HS-27A (cell line): ENCODE measurements around the gene KPNA1.
"Not testable (repeated sequence)": the region's sequence is repeated elsewhere in the genome, so short reads cannot be mapped to it uniquely, and the experiment has no call there.

Experiments used
- DNase-seq: peaks from one replicate; pipeline ENCODE4 v3.0.0-alpha.2; 2012; ENCODE audit warnings: low read depth, missing footprints

Gene KPNA1

GRCh38 chr3:122519693-122520092, 5.0 kb upstream of the KPNA1 start:
- DNase-seq, result no peak

GRCh38 chr3:122516846-122517360, 2.2 kb upstream of the KPNA1 start:
- no peak for DNase-seq

- DNase-seq, result no peak
Measured at GRCh38 chr3:122515870-122516269, 1.1 kb upstream of the KPNA1 start.

GRCh38 chr3:122515020-122515468, 305 bp upstream of the KPNA1 start:
- DNase-seq, result no peak

- DNase-seq, result no peak
Measured at GRCh38 chr3:122513386-122514122, 1.2 kb downstream of the KPNA1 start.

GRCh38 chr3:122512284-122512683, 2.5 kb downstream of the KPNA1 start:
- no peak for DNase-seq

GRCh38 chr3:122510878-122511535, 3.7 kb downstream of the KPNA1 start:
- DNase-seq, result no peak

GRCh38 chr3:122508944-122509343, 5.8 kb downstream of the KPNA1 start:
- not testable (repeated sequence) for DNase-seq

- no peak for DNase-seq
Measured at GRCh38 chr3:122508135-122508914, 6.4 kb downstream of the KPNA1 start.

GRCh38 chr3:122506450-122506849, 8.3 kb downstream of the KPNA1 start:
- DNase-seq, result no peak

- DNase-seq, result no peak
Measured at GRCh38 chr3:122505676-122506075, 9.1 kb downstream of the KPNA1 start.

GRCh38 chr3:122502941-122503340, 11.8 kb downstream of the KPNA1 start:
- DNase-seq, result no peak

GRCh38 chr3:122502139-122502538, 12.6 kb downstream of the KPNA1 start:
- DNase-seq, result no peak

GRCh38 chr3:122500964-122501363, 13.8 kb downstream of the KPNA1 start:
- not testable (repeated sequence) for DNase-seq

GRCh38 chr3:122498152-122498551, 16.6 kb downstream of the KPNA1 start:
- DNase-seq, result no peak

GRCh38 chr3:122497425-122497824, 17.3 kb downstream of the KPNA1 start:
- DNase-seq, result no peak

- DNase-seq, result no peak
Measured at GRCh38 chr3:122496508-122496907, 18.2 kb downstream of the KPNA1 start.

- DNase-seq, result no peak
Measured at GRCh38 chr3:122493296-122493695, 21.4 kb downstream of the KPNA1 start.

- no peak for DNase-seq
Measured at GRCh38 chr3:122488262-122488973, 26.3 kb downstream of the KPNA1 start.

GRCh38 chr3:122484985-122485384, 29.8 kb downstream of the KPNA1 start:
- no peak for DNase-seq

- DNase-seq, result no peak
Measured at GRCh38 chr3:122481390-122481789, 33.3 kb downstream of the KPNA1 start.

- no peak for DNase-seq
Measured at GRCh38 chr3:122476532-122476931, 38.2 kb downstream of the KPNA1 start.
